Esophagus squamous epithelium (tissue), 5 donors: ENCODE measurements around the gene CDC42BPG. TPM values are rescaled to one million over a fixed set of nuclear protein-coding genes. Genes with fewer than 3 reads are reported as not detected.
A peak's percentile ranks its signal among the peaks of the same experiment; 100 is the strongest.

Experiments used
- DNase-seq: peaks from one replicate; lab custom pipeline; 2025; lab: John Stamatoyannopoulos, UW
- H3K27ac ChIP-seq, 4 donors: fragments of 200-600 bp; sonication (generic); one replicate each; pipeline ENCODE4 v1.5.1; 2016 to 2019; ENCODE audit warnings: mild to moderate bottlenecking in 1 of 4
- H3K27me3 ChIP-seq, 4 donors: fragments of 200-600 bp; sonication (generic); 1 replicate in 3 of 4; 2 replicates in 1 of 4; pipeline versions ENCODE4 v1.5.1 to v1.6.0; 2017 to 2021; ENCODE audit warnings: antibody characterized with exemption in 1 of 4
- H3K36me3 ChIP-seq, 3 donors: fragments of 200-600 bp; sonication (generic); one replicate each; pipeline ENCODE4 v1.5.1; 2016 to 2019
- H3K4me1 ChIP-seq, 3 donors: fragments of 200-600 bp; sonication (generic); one replicate each; pipeline ENCODE4 v1.5.1; 2017 to 2019
- H3K4me3 ChIP-seq, 4 donors: fragments of 200-600 bp; sonication (generic); 1 replicate in 3 of 4; 2 replicates in 1 of 4; pipeline ENCODE4 v1.5.1; 2016 to 2019; ENCODE audit warnings: mild to moderate bottlenecking in 2 of 4, moderate library complexity in 1 of 4
- H3K9me3 ChIP-seq, 3 donors: fragments of 200-600 bp; sonication (generic); one replicate each; pipeline ENCODE4 v1.5.1; 2016 to 2019
- POLR2A ChIP-seq, 4 donors: fragments of 450-650 bp; IDR thresholded peaks; one replicate each; pipeline ENCODE4 v1.6.1; 2017; ENCODE audit warnings: antibody characterized with exemption in 4 of 4, mild to moderate bottlenecking in 4 of 4, moderate library complexity in 3 of 4
- WGBS, 2 donors: methylation state at CpG; one replicate each; pipeline ENCODE4 v1.1.5; 2018; 5-methylcytosine and 5-hydroxymethylcytosine counted together
- intact Hi-C: fragments of 100-400 bp; cut with DNase I; formaldehyde crosslinking; loops from one replicate; pipeline ENCODE4 v1.15.0; 2022
- total RNA-seq, 4 donors: library from RNA; depleted of rRNA; stranded (reverse); fragments of >200 nt; gene quantifications; one replicate each; pipeline ENCODE4 v1.1.0, GENCODE V29; 2016
- TF ChIP-seq, protein P1 (sequence below), 6 experiments: fragments of 450-650 bp in 4 of 6; fragments of 200-600 bp in 2 of 6; sonication (generic) in 2 of 6; IDR thresholded peaks; one replicate each; pipeline ENCODE4 v1.5.1; 2016 to 2019; ENCODE audit warnings: antibody characterized with exemption in 6 of 6, mild to moderate bottlenecking in 4 of 6, moderate library complexity in 4 of 6
- donor health status: DM: yes; HTN: yes; CAD: no.

Gene CDC42BPG
- total RNA-seq, 4 donors from 2014 or later: 16.4 to 48.5 (median 25.0) TPM

DNA sequence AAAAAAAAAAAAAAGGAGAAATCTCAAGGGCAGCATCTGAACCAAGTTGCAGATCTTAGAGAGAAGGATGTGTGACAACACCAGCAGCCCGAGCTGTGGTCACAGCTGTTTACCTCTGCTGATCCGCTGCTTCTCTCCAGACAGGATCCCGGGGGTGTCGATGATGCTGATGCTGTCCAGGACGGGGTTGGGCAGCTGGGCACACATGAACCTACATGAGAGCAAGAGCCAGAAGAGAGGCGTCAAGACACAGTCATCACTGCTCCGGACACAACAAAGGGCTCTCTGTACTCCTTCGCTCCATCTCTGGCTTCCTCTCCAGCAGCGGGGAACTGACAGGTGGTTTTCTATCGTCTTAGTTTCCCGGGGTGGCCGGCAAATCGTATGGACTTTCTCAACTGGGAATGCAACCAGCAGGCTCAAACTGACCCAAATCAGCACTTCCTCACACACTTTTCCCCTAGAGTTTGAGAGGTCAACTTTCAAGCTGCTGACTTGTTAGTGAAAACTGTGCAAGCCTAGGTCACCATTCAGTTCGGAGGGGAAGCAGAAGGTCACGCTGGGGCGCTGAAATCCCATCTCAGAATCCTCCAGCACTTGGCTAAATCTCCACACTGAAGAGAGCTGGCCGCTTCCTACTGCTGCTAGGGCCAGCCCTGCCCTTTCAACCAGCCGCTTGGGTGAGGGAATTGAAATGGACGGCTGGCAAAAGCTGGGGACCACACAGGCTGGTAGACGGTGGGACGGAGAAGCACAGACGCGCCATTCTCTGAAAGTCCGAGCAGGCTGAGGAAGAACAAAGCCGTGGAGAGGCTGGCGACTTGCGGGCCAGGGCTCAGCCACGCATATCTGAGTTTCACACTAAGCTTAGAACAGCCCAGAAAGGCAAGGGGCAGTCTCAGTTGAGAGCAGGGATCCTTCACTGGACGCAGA, 30.1 kb upstream of the CDC42BPG start:
- Histone ChIP-seq H3K4me1 (peaks cover 57 to 85% (median 67%) of the 10 kb centered on the region in 3 donors), H3K36me3 (peaks cover 0 to 43% (median 12%) of the 10 kb centered on the region in 3 donors), H3K27me3 (no peaks in the 10 kb centered on the region), H3K4me3 (peak overlapping the region in 2 of 4 donors; percentile 81 to 96), H3K9me3 (no peaks in the 10 kb centered on the region), H3K27ac (peak overlapping the region; percentile 37 to 91 (median 74))
- intact Hi-C loops: no loop called here
- TF ChIP-seq, protein P1, sequence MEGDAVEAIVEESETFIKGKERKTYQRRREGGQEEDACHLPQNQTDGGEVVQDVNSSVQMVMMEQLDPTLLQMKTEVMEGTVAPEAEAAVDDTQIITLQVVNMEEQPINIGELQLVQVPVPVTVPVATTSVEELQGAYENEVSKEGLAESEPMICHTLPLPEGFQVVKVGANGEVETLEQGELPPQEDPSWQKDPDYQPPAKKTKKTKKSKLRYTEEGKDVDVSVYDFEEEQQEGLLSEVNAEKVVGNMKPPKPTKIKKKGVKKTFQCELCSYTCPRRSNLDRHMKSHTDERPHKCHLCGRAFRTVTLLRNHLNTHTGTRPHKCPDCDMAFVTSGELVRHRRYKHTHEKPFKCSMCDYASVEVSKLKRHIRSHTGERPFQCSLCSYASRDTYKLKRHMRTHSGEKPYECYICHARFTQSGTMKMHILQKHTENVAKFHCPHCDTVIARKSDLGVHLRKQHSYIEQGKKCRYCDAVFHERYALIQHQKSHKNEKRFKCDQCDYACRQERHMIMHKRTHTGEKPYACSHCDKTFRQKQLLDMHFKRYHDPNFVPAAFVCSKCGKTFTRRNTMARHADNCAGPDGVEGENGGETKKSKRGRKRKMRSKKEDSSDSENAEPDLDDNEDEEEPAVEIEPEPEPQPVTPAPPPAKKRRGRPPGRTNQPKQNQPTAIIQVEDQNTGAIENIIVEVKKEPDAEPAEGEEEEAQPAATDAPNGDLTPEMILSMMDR (IDR thresholded peaks at IDR 0.05): no peak
- peak in 1 of 4 donors; percentile 14 for TF ChIP-seq POLR2A (IDR thresholded peaks at IDR 0.05)
- 53 to 69% methylated on average over 11 to 16 of the region's 29 CpGs for WGBS, 2 donors
- no peak for DNase-seq

DNA sequence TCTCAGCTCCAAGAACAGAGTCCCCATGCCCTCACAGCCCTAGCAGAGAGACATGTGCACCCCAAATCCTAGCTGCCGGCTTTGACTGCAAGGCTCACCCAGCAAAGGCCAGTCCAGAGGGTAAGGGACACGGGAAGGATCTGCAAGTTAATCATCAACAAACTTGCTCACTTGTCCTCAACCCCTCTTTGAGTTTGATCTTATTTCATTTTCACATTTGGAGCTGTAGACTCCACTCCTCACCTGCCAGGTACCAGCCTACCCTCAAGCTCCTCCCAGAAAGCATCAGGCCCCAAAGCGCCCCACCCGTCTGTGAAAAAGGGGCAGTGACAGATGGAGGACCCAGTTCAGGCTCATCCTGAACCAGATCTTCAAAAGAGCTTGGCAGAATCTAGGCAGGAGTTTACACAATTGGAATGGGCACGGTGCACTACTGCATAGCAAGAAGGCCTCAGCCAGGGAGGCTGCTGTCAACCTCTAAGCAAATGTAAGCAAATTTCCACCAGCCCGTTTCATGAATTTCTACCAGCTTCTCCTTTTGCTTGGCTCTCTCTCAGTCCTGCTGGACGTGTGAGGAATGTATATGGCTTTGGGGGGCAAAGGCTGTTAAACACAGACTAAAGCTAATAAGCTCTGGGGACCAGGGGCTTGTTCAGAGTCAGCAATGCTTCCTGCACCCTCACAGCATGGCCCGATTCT, 28.5 kb upstream of the CDC42BPG start:
- no peak for TF ChIP-seq POLR2A (IDR thresholded peaks at IDR 0.05)
- TF ChIP-seq, protein P1 (IDR thresholded peaks at IDR 0.05): no peak
- WGBS, 2 donors: 53 to 73% methylated on average over 3 to 6 of the region's 8 CpGs
- Histone ChIP-seq H3K27me3 (no peaks in the 10 kb centered on the region), H3K27ac (peak overlapping the region in 3 of 4 donors; percentile 11 to 92 (median 33)), H3K4me3 (no peak overlapping the region), H3K36me3 (peaks cover 0 to 43% (median 12%) of the 10 kb centered on the region in 3 donors), H3K4me1 (peaks cover 63 to 94% (median 77%) of the 10 kb centered on the region in 3 donors), H3K9me3 (no peaks in the 10 kb centered on the region)
- intact Hi-C loops: no loop called here
- no peak for DNase-seq

DNA sequence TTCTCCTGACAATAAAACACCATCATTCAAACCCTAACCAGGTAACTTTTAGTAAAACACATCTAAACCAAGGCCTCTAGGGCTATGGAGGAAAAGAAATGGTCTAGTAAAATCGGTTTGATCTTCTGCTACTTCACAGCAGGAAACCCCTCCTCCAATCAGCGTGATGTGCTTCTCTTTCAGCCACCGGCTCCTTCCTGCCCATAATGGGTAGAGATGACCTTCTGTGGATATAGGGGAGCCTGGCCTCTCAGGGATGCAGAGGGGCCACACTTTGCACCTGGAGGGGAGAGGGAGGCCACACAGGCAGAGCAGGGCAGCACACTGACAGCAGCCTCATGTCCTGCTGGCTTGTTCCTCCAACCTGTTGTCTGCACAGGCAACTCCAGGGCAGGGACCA, 27.0 kb upstream of the CDC42BPG start:
- H3K4me3 ChIP-seq: peak overlapping the region in 1 of 4 donors; percentile 45
- H3K27me3 ChIP-seq: no peaks in the 10 kb centered on the region
- H3K27ac ChIP-seq: peak overlapping the region in 3 of 4 donors; percentile 73 to 92 (median 91)
- H3K36me3 ChIP-seq: peaks cover 0 to 43% (median 12%) of the 10 kb centered on the region in 3 donors
- no peak for TF ChIP-seq POLR2A (IDR thresholded peaks at IDR 0.05)
- TF ChIP-seq, protein P1 (IDR thresholded peaks at IDR 0.05): no peak
- DNase-seq: no peak
- 45 to 75% methylated on average over 3 of the region's 3 CpGs for WGBS, 2 donors
- peaks cover 50 to 94% (median 68%) of the 10 kb centered on the region in 3 donors for H3K4me1 ChIP-seq
- no peaks in the 10 kb centered on the region for H3K9me3 ChIP-seq
- intact Hi-C loops: no loop called here

DNA sequence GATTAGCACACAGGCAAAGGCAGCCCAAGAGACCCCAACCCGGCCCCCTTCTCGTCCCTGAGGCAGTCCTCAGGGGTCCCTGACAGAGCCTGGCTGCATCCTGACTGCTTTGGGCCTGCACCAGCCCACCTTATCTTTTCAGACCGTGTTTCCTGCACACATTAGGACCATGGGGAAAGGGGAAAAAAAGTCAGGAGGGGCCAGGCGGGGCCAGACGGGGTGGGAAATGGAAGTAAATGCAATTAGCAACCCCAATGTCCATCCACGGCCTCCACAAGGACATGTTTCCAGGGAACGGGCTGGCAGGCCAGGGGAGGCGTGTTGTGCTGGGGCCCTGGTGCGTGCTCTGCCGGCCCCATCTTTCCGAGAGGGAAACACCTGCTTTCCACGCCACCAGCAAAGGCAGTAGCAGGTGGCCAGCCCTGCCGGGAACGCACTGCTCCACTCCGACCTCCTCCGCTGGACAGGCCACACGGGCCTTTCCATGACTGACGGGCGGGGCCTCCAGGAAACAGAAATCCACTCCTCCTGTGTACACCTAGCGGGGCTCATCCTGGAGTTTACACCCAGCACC, 26.5 kb upstream of the CDC42BPG start:
- Histone ChIP-seq H3K9me3 (no peaks in the 10 kb centered on the region), H3K4me3 (peak overlapping the region in 2 of 4 donors; percentile 1 to 45), H3K4me1 (peaks cover 45 to 94% (median 68%) of the 10 kb centered on the region in 3 donors), H3K36me3 (peaks cover 0 to 43% (median 12%) of the 10 kb centered on the region in 3 donors), H3K27me3 (no peaks in the 10 kb centered on the region), H3K27ac (peak overlapping the region; percentile 63 to 92 (median 82))
- DNase-seq: no peak
- WGBS, 2 donors: 52 to 57% methylated on average over 14 to 16 of the region's 20 CpGs
- intact Hi-C loops: no loop called here
- TF ChIP-seq, protein P1 (IDR thresholded peaks at IDR 0.05): no peak
- TF ChIP-seq POLR2A (IDR thresholded peaks at IDR 0.05): no peak
